Measurements from ENCODE around the gene PTPN18. TPM values are rescaled to one million over a fixed set of nuclear protein-coding genes. Genes with fewer than 3 reads are reported as not detected.
"Not testable (repeated sequence)": the region's sequence is repeated elsewhere in the genome, so short reads cannot be mapped to it uniquely, and the experiment has no call there.

Gene PTPN18
- total RNA-seq, 1 experiment from 2014 or later, result 15.7 TPM

- H3K4me1 Mint-ChIP-seq, result peaks cover 25% of the 10 kb centered on the region
- H3K27ac Mint-ChIP-seq, result no peak overlapping the region
- H3K27me3 Mint-ChIP-seq (ENCODE audit: low read depth), result peaks cover 21% of the 10 kb centered on the region
- peaks cover 3% of the 10 kb centered on the region; the same call in 1 of the 2 replicates for H3K9me3 Mint-ChIP-seq
- POLR2A ChIA-PET, result no interaction called here
- H3K36me3 Mint-ChIP-seq, result no peaks in the 10 kb centered on the region
- ATAC-seq (no peak), DNase-seq (ENCODE audit: low spot score) (no peak)
- CTCF ChIA-PET, result interaction anchor here (1.9 kb wide), 1 partner anchor 19 kb away, joined by 6 read pairs; no protein-coding TSS in a partner anchor
- peak overlapping the region; percentile 79 for H3K4me3 Mint-ChIP-seq
- TF ChIP-seq NFYB (CRISPR knock-in tag; conservative IDR thresholded peaks at IDR 0.05; ENCODE audit: low read depth) (no peak), NFE2L1 (CRISPR knock-in tag; IDR thresholded peaks at IDR 0.05) (no peak), ZNF219 (CRISPR knock-in tag; IDR thresholded peaks at IDR 0.05; ENCODE audit: borderline replicate concordance) (no peak), ERG (CRISPR knock-in tag; IDR thresholded peaks at IDR 0.05) (no peak), ZSCAN18 (CRISPR knock-in tag; IDR thresholded peaks at IDR 0.05) (no peak), ZNF423 (CRISPR knock-in tag; IDR thresholded peaks at IDR 0.05) (0 out of 2 replicates have a peak, but pooled peaks have one; percentile 22)
Observed at GRCh38 chr2:130391872-130392670, 36.2 kb downstream of the PTPN18 start.

GRCh38 chr2:130393318-130393910 lies 37.6 kb downstream of the PTPN18 start:
- CTCF ChIA-PET, result interaction anchor here (1.2 kb wide), 1 partner anchor 20 kb away, joined by 5 read pairs; no protein-coding TSS in a partner anchor
- Mint-ChIP-seq H3K4me1 (peaks cover 15% of the 10 kb centered on the region), H3K27ac (no peak overlapping the region), H3K36me3 (no peaks in the 10 kb centered on the region), H3K9me3 (peaks cover 3% of the 10 kb centered on the region; the same call in 1 of the 2 replicates), H3K4me3 (no peak overlapping the region), H3K27me3 (ENCODE audit: low read depth) (peaks cover 21% of the 10 kb centered on the region)
- TF ChIP-seq ZNF121 (CRISPR knock-in tag; IDR thresholded peaks at IDR 0.05), result no peak
- peak; percentile 76 for TF ChIP-seq ZNF423 (CRISPR knock-in tag; IDR thresholded peaks at IDR 0.05)
- DNase-seq (ENCODE audit: low spot score) (no peak), ATAC-seq (no peak)
- POLR2A ChIA-PET, result no interaction called here

- H3K9me3 Mint-ChIP-seq; H3K4me3 Mint-ChIP-seq; H3K27me3 Mint-ChIP-seq (ENCODE audit: low read depth); DNase-seq (ENCODE audit: low spot score); H3K4me1 Mint-ChIP-seq; POLR2A ChIA-PET; H3K27ac Mint-ChIP-seq; ATAC-seq; H3K36me3 Mint-ChIP-seq; CTCF ChIA-PET: not testable (repeated sequence)
Observed at GRCh38 chr2:130406280-130406679, 50.4 kb downstream of the PTPN18 start.

GRCh38 chr2:130416693-130417092 lies 60.8 kb downstream of the PTPN18 start:
- H3K27me3 Mint-ChIP-seq (ENCODE audit: low read depth); H3K4me3 Mint-ChIP-seq; H3K4me1 Mint-ChIP-seq; H3K36me3 Mint-ChIP-seq; ATAC-seq; H3K27ac Mint-ChIP-seq; CTCF ChIA-PET; POLR2A ChIA-PET; H3K9me3 Mint-ChIP-seq: not testable (repeated sequence)
- peak; percentile 64 for DNase-seq (ENCODE audit: low spot score)

- POLR2A ChIA-PET; H3K36me3 Mint-ChIP-seq; H3K4me3 Mint-ChIP-seq; H3K9me3 Mint-ChIP-seq; H3K27ac Mint-ChIP-seq; DNase-seq (ENCODE audit: low spot score); H3K27me3 Mint-ChIP-seq (ENCODE audit: low read depth); ATAC-seq; H3K4me1 Mint-ChIP-seq; CTCF ChIA-PET: not testable (repeated sequence)
Observed at GRCh38 chr2:130418845-130419244, 63.0 kb downstream of the PTPN18 start.

Other genes with a start within 250 kb of the PTPN18 start
- 10.5 to 13.6 TPM (median 13.3 TPM) in 3 replicates for gene POTEF, start 226.8 kb upstream of the PTPN18 start, total RNA-seq (2021)
- 2.8 to 5.4 TPM (median 3.4 TPM) in 3 replicates for gene CCDC74B, start 210.9 kb upstream of the PTPN18 start, total RNA-seq (2021)
- 76.7 to 95.8 TPM (median 81.1 TPM) in 3 replicates for gene SMPD4, start 174.5 kb upstream of the PTPN18 start, total RNA-seq (2021)
- 183 to 225 TPM (median 220 TPM) in 3 replicates for gene MZT2B, start 173.8 kb upstream of the PTPN18 start, total RNA-seq (2021)
- gene TUBA3E, start 157.6 kb upstream of the PTPN18 start, total RNA-seq (2021), result 0.18 TPM in 1 of 3 replicates, not detected in the others
- 80.4 to 89.2 TPM (median 85.2 TPM) in 3 replicates for gene IMP4, start 13.2 kb upstream of the PTPN18 start, total RNA-seq (2021)
- 2.2 to 3.2 TPM (median 2.7 TPM) in 3 replicates for gene POTEI, start 153.3 kb downstream of the PTPN18 start, total RNA-seq (2021)
- not detected in 3 replicates for gene CFC1B, start 165.2 kb downstream of the PTPN18 start, total RNA-seq (2021)
- gene CFC1, start 243.5 kb downstream of the PTPN18 start, total RNA-seq (2021), result not detected in 3 replicates